ENCODE measurements around the gene OLFML2A.

- TF ChIP-seq PATZ1 (tag by site-specific recombination; IDR thresholded peaks at IDR 0.05) (no peak), ZNF530 (tag by site-specific recombination; IDR thresholded peaks at IDR 0.05; ENCODE audit: low read depth) (no peak), PRDM1 (tag by site-specific recombination; IDR thresholded peaks at IDR 0.05) (no peak)
Measured at GRCh38 chr9:124792257-124793014, 15.5 kb downstream of the OLFML2A start.

All from HEK293 (cell line).